Sigmoid colon (tissue), 4 donors: Measurements from ENCODE around the gene MLLT6.

Source experiments
- POLR2AphosphoS5 ChIP-seq, 4 donors: sonication (generic); formaldehyde crosslinking; IDR thresholded peaks; one replicate each; pipeline ENCODE4 v1.6.1; 2017; ENCODE audit warnings: antibody characterized with exemption in 4 of 4
- TF ChIP-seq, protein P1 (sequence below), 4 experiments: fragments of 450-650 bp in 3 of 4; fragments of 200-600 bp in 1 of 4; IDR thresholded peaks; one replicate each; pipeline ENCODE4 v1.5.1; 2016 to 2019; ENCODE audit warnings: antibody characterized with exemption in 4 of 4, mild to moderate bottlenecking in 3 of 4, moderate library complexity in 2 of 4

DNA sequence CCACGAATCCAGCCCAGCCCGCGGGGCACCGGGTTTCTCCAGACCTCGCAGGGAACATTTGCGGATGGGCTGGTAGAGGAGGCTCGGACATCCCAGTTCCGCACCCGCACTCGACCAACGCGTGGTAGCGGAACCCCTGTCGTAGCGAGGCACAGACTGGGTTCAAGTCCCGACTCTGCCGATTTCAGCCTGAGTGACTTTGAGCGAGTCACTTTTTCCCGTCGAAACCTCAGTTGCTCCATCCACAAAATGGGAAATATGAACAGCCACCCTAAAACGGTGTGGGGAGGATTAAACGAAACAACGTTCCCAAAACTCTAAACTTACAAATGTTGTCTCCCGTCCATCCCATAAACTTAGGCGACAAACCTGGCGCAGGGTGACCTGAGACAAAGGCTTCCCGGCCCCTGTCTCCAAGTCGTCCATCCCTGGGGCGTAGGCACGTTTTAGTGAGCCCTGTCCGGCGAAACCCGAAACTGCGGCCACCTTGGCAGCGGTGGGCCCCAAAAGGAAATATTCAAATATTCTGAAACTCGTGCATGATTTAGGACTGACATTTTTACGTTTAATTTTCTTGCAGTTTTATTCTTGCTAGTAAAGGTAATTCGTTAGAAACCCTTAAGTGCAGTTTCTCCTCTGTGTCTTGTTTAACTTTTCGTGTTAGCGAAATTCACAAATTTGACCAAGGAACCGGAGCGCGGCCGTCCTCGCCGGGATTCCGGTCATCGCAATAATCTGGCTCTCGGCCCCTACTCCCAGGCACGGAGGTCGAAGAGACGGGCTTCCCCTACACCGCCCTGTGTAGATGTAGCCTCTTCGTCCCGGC lies 1.9 kb upstream of the MLLT6 start:
- TF ChIP-seq, protein P1, sequence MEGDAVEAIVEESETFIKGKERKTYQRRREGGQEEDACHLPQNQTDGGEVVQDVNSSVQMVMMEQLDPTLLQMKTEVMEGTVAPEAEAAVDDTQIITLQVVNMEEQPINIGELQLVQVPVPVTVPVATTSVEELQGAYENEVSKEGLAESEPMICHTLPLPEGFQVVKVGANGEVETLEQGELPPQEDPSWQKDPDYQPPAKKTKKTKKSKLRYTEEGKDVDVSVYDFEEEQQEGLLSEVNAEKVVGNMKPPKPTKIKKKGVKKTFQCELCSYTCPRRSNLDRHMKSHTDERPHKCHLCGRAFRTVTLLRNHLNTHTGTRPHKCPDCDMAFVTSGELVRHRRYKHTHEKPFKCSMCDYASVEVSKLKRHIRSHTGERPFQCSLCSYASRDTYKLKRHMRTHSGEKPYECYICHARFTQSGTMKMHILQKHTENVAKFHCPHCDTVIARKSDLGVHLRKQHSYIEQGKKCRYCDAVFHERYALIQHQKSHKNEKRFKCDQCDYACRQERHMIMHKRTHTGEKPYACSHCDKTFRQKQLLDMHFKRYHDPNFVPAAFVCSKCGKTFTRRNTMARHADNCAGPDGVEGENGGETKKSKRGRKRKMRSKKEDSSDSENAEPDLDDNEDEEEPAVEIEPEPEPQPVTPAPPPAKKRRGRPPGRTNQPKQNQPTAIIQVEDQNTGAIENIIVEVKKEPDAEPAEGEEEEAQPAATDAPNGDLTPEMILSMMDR (IDR thresholded peaks at IDR 0.05): no peak
- no peak for TF ChIP-seq POLR2AphosphoS5 (IDR thresholded peaks at IDR 0.05)
